Measurements from ENCODE around the gene GXYLT2.
A peak's percentile ranks its signal among the peaks of the same experiment; 100 is the strongest.

Gene GXYLT2

DNA sequence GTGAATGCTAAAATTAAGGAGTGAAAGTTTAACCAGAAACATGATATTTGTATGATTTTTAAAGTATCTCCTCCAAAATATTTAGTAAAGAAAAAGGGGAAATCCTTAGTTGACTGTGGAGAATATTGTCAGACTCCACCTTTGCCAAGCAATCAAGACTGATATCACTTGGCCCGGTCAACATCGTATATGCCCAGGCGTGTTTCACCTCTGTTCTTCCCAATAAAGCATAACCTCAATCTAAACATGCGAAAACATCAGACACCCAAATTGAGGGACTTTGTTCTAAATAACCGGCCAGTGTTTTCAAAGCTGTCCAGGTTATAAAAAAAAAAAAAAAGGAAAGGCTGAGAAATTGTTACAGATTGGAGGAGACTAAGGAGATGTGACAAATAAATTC is 54.6 kb downstream of the GXYLT2 start:
- no peak for TF ChIP-seq ZFX (IDR thresholded peaks at IDR 0.05)
- TF ChIP-seq, protein P1, sequence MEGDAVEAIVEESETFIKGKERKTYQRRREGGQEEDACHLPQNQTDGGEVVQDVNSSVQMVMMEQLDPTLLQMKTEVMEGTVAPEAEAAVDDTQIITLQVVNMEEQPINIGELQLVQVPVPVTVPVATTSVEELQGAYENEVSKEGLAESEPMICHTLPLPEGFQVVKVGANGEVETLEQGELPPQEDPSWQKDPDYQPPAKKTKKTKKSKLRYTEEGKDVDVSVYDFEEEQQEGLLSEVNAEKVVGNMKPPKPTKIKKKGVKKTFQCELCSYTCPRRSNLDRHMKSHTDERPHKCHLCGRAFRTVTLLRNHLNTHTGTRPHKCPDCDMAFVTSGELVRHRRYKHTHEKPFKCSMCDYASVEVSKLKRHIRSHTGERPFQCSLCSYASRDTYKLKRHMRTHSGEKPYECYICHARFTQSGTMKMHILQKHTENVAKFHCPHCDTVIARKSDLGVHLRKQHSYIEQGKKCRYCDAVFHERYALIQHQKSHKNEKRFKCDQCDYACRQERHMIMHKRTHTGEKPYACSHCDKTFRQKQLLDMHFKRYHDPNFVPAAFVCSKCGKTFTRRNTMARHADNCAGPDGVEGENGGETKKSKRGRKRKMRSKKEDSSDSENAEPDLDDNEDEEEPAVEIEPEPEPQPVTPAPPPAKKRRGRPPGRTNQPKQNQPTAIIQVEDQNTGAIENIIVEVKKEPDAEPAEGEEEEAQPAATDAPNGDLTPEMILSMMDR (conservative IDR thresholded peaks at IDR 0.05) = no peak
- no peak overlapping the region for H3K27ac ChIP-seq

DNA sequence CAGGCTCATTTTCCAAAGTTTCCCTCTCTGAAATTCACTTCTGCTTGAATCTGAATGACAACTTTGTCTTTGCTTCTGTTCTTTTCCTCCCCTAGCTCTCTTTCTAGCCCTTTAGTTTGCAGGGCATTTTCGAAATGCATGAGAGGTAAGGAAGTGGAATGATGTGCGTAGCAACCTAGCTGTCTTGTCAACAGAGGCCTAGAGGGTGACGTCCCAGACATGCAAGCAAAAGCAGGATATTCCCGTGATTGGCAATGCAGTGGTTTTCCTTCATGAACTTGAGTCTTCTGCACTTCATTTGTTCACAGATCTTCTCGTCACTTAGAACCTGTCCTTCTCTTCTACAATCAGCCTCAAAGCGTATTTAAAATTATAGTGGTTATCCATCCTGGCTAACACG is 56.9 kb downstream of the GXYLT2 start:
- TF ChIP-seq, protein P1 (conservative IDR thresholded peaks at IDR 0.05) = no peak
- TF ChIP-seq ZFX (IDR thresholded peaks at IDR 0.05) = no peak
- no peak overlapping the region for H3K27ac ChIP-seq

DNA sequence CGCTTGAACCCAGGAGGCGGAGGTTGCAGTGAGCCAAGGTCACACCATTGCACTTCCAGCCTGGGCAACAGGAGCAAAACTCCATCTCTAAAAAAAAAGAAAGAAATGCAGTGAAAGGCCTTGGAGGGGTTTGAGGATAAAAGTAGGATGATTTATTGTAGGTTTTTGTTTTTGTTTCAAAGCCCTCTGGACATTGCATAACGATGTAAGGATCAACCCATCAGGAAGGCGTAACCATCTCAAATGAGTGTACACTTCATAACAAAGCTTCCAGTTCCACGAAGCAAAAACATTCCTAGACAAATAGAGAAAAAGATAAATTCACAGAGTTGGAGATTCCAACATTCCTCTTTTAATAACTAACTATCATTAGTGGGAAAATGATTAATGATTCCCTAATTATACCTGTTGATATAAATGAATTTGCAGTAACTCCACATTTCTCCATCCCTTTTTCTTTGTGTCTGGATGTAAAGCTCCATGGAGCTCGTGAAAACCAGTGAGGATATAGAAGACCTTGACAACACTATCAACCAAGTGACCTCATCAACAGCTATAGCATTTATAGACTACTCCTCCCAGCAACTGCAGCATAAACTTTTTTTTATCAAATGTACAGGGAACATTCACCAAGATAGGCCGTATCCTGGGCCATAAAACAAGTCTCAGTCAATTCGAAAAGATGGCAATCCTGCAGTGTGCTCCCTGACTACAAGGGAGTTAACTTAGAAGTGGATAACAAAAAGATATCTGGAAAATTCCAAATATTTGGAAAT is 60.1 kb downstream of the GXYLT2 start:
- no peak for TF ChIP-seq ZFX (IDR thresholded peaks at IDR 0.05)
- TF ChIP-seq, protein P1 (conservative IDR thresholded peaks at IDR 0.05) = no peak
- no peak overlapping the region for H3K27ac ChIP-seq

DNA sequence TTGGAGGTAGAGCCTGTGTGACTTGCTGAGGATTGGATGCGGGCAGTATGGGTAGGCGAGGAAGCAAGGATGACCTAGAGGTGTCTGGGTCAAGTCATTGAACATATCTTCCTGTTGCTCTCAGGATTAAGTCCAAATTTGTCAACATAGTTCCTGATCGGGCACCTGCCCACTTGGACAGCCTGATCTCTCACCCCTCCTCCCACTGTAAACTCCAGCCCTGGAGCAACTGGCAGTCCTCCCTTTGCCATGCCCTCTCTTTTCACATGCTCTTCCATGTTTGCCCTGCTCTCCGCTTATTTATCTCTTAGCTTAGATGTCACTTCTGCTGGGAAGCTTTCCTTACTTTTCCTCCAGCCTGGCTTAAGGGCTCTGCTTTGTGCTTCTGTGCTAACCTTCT is 61.2 kb downstream of the GXYLT2 start:
- TF ChIP-seq ZFX (IDR thresholded peaks at IDR 0.05) = no peak
- TF ChIP-seq, protein P1 (conservative IDR thresholded peaks at IDR 0.05) = no peak
- peak overlapping the region; percentile 4; the same call in 1 of the 2 replicates for H3K27ac ChIP-seq

DNA sequence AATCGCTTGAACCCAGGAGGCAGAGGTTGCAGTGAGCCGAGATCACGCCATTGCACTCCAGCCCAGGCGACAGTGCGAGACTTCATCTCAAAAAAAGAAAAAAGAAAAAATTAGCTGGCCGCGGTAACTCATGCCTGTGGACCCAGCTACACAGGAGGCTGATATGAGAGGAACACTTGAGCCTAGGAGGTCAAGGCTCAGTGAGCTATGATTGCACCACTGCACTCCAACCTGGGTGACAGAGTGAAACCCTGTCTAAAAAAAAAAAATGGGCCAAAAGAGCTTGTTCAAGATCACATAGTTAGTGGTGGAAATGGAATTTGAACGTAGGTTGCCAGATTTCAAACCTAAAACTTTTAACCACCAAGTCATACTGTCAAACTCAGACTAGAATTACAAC is 62.5 kb downstream of the GXYLT2 start:
- no peak overlapping the region for H3K27ac ChIP-seq
- TF ChIP-seq ZFX (IDR thresholded peaks at IDR 0.05) = no peak
- TF ChIP-seq, protein P1 (conservative IDR thresholded peaks at IDR 0.05) = no peak

DNA sequence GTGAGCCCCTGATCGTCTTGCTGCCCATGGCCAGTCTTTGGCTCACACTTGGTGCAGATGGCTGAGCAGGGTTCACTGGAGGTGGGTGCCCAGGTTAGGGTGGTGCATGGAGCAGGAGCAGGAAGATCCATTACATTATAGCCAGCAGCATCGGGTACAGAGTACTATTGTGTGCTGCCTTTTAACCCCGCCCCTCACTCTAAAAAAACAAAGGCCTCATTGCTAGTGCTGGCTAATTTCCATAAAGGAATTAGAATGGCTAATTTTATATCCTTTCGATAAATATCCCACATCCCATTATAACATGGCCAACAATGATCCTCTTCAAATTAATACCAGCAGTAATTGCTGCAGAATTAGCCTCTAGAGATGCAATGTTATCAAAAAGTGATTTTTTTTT is 63.0 kb downstream of the GXYLT2 start:
- no peak overlapping the region for H3K27ac ChIP-seq
- TF ChIP-seq, protein P1 (conservative IDR thresholded peaks at IDR 0.05) = no peak
- TF ChIP-seq ZFX (IDR thresholded peaks at IDR 0.05) = no peak

DNA sequence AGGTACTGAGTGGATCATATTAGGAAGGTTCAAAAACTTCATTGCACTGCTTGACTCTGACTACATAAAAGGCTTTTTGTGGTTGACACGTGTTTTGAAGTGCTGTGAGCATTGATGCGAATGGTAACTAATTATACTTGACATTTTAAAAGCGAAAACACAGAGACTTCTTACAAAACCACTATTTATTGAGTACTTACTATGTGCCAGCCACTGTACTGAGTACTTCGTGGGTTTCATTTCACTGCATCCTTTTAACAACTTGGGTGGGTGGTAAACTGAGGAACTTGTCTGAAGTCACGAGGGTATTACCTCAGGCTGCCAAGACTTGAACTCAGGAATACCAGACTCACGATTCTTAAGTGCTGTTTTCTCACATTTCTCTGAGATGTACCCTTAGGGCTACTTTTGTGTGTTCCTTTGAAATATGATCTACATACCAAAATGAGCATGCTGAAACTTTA is 63.4 kb downstream of the GXYLT2 start:
- TF ChIP-seq ZFX (IDR thresholded peaks at IDR 0.05) = no peak
- TF ChIP-seq, protein P1 (conservative IDR thresholded peaks at IDR 0.05) = no peak
- no peak overlapping the region for H3K27ac ChIP-seq
